Activated CD4-positive, CD25-positive, alpha-beta regulatory T cell treated with anti-CD3 and anti-CD28 coated beads, Interleukin-2, amount 50 U/mL, for 16 hours (primary cell): ENCODE measurements around the gene ACACA.
"Not testable (repeated sequence)": the region's sequence is repeated elsewhere in the genome, so short reads cannot be mapped to it uniquely, and the experiment has no call there.

Source experiments
- DNase-seq: peaks from one replicate; pipeline ENCODE4 v3.0.0-alpha.2; 2020; ENCODE audit warnings: low read depth, low spot score

ACACA gene

GRCh38 chr17:37100231-37100630, 306.4 kb downstream of the ACACA start:
- DNase-seq: no peak

- no peak for DNase-seq
Observed at GRCh38 chr17:37098910-37099664, 307.5 kb downstream of the ACACA start.

- DNase-seq: no peak
Observed at GRCh38 chr17:37098152-37098551, 308.5 kb downstream of the ACACA start.

GRCh38 chr17:37097154-37097553, 309.5 kb downstream of the ACACA start:
- DNase-seq: no peak

GRCh38 chr17:37096071-37096470, 310.6 kb downstream of the ACACA start:
- DNase-seq: no peak

- no peak for DNase-seq
Observed at GRCh38 chr17:37094391-37094790, 312.2 kb downstream of the ACACA start.

- no peak for DNase-seq
Observed at GRCh38 chr17:37092701-37093100, 313.9 kb downstream of the ACACA start.

GRCh38 chr17:37092071-37092470, 314.6 kb downstream of the ACACA start:
- no peak for DNase-seq

GRCh38 chr17:37090941-37091340, 315.7 kb downstream of the ACACA start:
- DNase-seq: no peak

- peak; percentile 5 for DNase-seq
Observed at GRCh38 chr17:37089956-37090355, 316.7 kb downstream of the ACACA start.

- DNase-seq: no peak
Observed at GRCh38 chr17:37088913-37089312, 317.7 kb downstream of the ACACA start.

- DNase-seq: no peak
Observed at GRCh38 chr17:37088459-37088858, 318.2 kb downstream of the ACACA start.

- no peak for DNase-seq
Observed at GRCh38 chr17:37087683-37088082, 319.0 kb downstream of the ACACA start.

GRCh38 chr17:37086948-37087347, 319.7 kb downstream of the ACACA start:
- no peak for DNase-seq

- DNase-seq: no peak
Observed at GRCh38 chr17:37086334-37086733, 320.3 kb downstream of the ACACA start.

- no peak for DNase-seq
Observed at GRCh38 chr17:37084372-37084771, 322.3 kb downstream of the ACACA start.

GRCh38 chr17:37083456-37083855, 323.2 kb downstream of the ACACA start:
- DNase-seq: no peak

- DNase-seq: no peak
Observed at GRCh38 chr17:37082985-37083384, 323.7 kb downstream of the ACACA start.

GRCh38 chr17:37082311-37082860, 324.2 kb downstream of the ACACA start:
- DNase-seq: no peak

GRCh38 chr17:37081287-37081686, 325.3 kb downstream of the ACACA start:
- no peak for DNase-seq

- no peak for DNase-seq
Observed at GRCh38 chr17:37079735-37080134, 326.9 kb downstream of the ACACA start.

- no peak for DNase-seq
Observed at GRCh38 chr17:37079065-37079708, 327.4 kb downstream of the ACACA start.

GRCh38 chr17:37073464-37073863, 333.2 kb downstream of the ACACA start:
- not testable (repeated sequence) for DNase-seq
